Measurements from ENCODE around the gene GYS1. TPM values are rescaled to one million over a fixed set of nuclear protein-coding genes. Genes with fewer than 3 reads are reported as not detected.

GYS1 gene
- total and polyA plus RNA-seq, 10 of the 15 experiments (the other 5 are each of a cell fraction or from before 2014, with no cell fraction given), result 3.7 to 62.0 (median 37.3) TPM

DNA sequence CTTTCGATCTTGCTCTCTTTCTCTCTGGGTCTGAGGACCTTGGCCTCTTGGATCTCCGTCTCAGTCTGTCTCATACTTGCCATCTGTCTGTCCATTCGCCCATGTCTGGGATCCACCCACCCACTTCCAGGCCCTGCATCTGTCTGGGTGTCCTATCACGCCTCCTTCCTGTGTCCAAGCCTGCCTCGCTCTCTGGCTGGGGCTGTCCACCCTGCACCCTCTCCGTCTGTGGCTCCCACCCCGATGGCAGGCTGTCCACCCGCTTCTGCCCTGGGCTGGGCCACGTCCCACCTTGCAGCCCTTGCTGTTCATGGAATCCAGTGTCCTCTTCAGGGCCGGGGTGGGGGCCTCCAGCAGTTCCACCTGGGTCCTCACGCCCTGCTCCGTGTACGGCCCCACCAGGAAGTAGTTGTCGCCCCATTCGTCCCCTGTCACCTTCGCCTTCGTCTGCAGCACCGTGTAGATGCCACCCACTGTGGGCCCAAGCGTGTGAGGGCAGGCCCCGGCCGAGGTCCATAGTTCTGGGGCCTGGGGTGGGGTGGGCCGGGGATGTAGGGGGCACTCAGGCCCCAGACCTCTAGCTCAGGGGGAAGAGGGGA lies 2.0 kb downstream of the GYS1 start:
- Histone ChIP-seq H3K27me3 (replicated peaks in 1 of 2; ENCODE audit: control insufficient read depth in 2 of 2, insufficient read depth in 2 of 2, low read length in 1 of 2) (no peaks in the 10 kb centered on the region), H3K36me3 (ENCODE audit: control insufficient read depth in 2 of 2, insufficient read depth in 2 of 2, low read length in 1 of 2) (peaks cover 0 to 12% of the 10 kb centered on the region in 2 experiments; a peak in 3 of 4 replicates), H3K4me2 (ENCODE audit: control insufficient read depth, insufficient read depth) (peak overlapping the region; percentile 22; the same call in 1 of the 2 replicates), H3K9ac (ENCODE audit: control insufficient read depth, insufficient read depth, low read length) (peak overlapping the region; percentile 91; the same call in 1 of the 2 replicates), H3K4me3 (peak overlapping the region; percentile 93; the same call in 1 of the 2 replicates), H2AFZ (ENCODE audit: control insufficient read depth, low read depth, low read length) (no peak overlapping the region), H3K79me2 (ENCODE audit: control insufficient read depth, insufficient read depth, low read length) (peaks cover 49% of the 10 kb centered on the region), H3K27ac (ENCODE audit: control insufficient read depth, insufficient read depth) (no peak overlapping the region), H3K4me1 (ENCODE audit: control insufficient read depth, insufficient read depth, low read length) (peaks cover 3% of the 10 kb centered on the region), H3K9me3 (replicated peaks; ENCODE audit: control insufficient read depth, insufficient read depth, low read length) (no peaks in the 10 kb centered on the region), H4K20me1 (ENCODE audit: control insufficient read depth, insufficient read depth) (no peaks in the 10 kb centered on the region)
- FAIRE-seq (no peak), DNase-seq (ENCODE audit: low read depth, low spot score) (no peak), ATAC-seq (no peak)
- in situ Hi-C loops (cut with MboI) (no loop called here), intact Hi-C loops (cut with micrococcal nuclease; ENCODE audit: unreplicated experiment) (no loop called here)
- WGBS (ENCODE audit: insufficient coverage, insufficient replicate concordance, low lambda C conversion rate, missing lambda C conversion rate), result 98% methylated on average over 19 of the region's 22 CpGs
- RAD21 ChIA-PET (ENCODE audit: unreplicated experiment), result no interaction called here
- no TSS peak for BruUV-seq (replicated peaks)
- SMC1A ChIA-PET (ENCODE audit: uncharacterized antibody, unreplicated experiment), result interaction anchor here (1.0 to 1.5 kb wide), 3 partner anchors 12 to 196 kb away, joined by 3 to 4 read pairs (median 4); no protein-coding TSS in a partner anchor
- POLR2A ChIA-PET, result interaction anchor here (0.6 to 3.6 kb wide), 4 partner anchors 12 to 150 kb away, joined by 3 to 41 read pairs (median 7); no protein-coding TSS in a partner anchor
- no peak for TF ChIP-seq CHD2 (IDR thresholded peaks at IDR 0.05; ENCODE audit: borderline replicate concordance, low read depth, low read length)
- no peak for TF ChIP-seq ZNF217 (IDR thresholded peaks at IDR 0.05)
- TF ChIP-seq ESRRA (IDR thresholded peaks at IDR 0.05; ENCODE audit: low read length), result no peak
- TF ChIP-seq STAT3 (IDR thresholded peaks at IDR 0.05; ENCODE audit: low read depth, low read length), result no peak
- TF ChIP-seq, protein P1, sequence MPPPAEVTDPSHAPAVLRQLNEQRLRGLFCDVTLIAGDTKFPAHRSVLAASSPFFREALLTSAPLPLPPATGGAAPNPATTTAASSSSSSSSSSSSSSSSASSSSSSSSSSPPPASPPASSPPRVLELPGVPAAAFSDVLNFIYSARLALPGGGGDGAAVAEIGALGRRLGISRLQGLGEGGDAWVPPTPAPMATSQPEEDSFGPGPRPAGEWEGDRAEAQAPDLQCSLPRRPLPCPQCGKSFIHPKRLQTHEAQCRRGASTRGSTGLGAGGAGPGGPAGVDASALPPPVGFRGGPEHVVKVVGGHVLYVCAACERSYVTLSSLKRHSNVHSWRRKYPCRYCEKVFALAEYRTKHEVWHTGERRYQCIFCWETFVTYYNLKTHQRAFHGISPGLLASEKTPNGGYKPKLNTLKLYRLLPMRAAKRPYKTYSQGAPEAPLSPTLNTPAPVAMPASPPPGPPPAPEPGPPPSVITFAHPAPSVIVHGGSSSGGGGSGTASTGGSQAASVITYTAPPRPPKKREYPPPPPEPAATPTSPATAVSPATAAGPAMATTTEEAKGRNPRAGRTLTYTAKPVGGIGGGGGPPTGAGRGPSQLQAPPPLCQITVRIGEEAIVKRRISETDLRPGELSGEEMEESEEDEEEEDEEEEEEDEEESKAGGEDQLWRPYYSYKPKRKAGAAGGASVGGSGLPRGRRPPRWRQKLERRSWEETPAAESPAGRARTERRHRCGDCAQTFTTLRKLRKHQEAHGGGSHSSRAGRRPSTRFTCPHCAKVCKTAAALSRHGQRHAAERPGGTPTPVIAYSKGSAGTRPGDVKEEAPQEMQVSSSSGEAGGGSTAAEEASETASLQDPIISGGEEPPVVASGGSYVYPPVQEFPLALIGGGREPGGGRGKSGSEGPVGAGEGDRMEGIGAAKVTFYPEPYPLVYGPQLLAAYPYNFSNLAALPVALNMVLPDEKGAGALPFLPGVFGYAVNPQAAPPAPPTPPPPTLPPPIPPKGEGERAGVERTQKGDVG (CRISPR knock-in tag; IDR thresholded peaks at IDR 0.05), result no peak
- TF ChIP-seq ASH2L (IDR thresholded peaks at IDR 0.05; ENCODE audit: borderline replicate concordance, low read depth), result no peak
- no peak for TF ChIP-seq SMC3 (IDR thresholded peaks at IDR 0.05; ENCODE audit: borderline replicate concordance, low read length)
- no peak for TF ChIP-seq POLR2AphosphoS2 (IDR thresholded peaks at IDR 0.05; ENCODE audit: low read depth, low read length)
- TF ChIP-seq NFYB (IDR thresholded peaks at IDR 0.05; ENCODE audit: insufficient read depth, low read depth, low read length), result no peak
- TF ChIP-seq GATAD2B (conservative IDR thresholded peaks at IDR 0.05; ENCODE audit: low read depth), result no peak
- CTCF ChIA-PET, result interaction anchor here (1.1 to 4.0 kb wide), 6 partner anchors 12 to 196 kb away, joined by 3 to 55 read pairs (median 28); no protein-coding TSS in a partner anchor

Measured in GM12878 (cell line).